ENCODE data around the gene WRNIP1.

WRNIP1 gene

GRCh38 chr6:2765166-2765895, at the start of gene WRNIP1:
Gene WRNIP1 (plus strand): TSS chr6:2765393. CDS start chr6:2765623, 230 bp downstream.
- DNase-seq (ENCODE audit: low read depth) = peak; percentile 76

- DNase-seq (ENCODE audit: low read depth) = no peak
Observed at GRCh38 chr6:2715737-2716136, 49.5 kb upstream of the WRNIP1 start.

- DNase-seq (ENCODE audit: low read depth) = no peak
Observed at GRCh38 chr6:2716936-2717700, 48.1 kb upstream of the WRNIP1 start.

DNA sequence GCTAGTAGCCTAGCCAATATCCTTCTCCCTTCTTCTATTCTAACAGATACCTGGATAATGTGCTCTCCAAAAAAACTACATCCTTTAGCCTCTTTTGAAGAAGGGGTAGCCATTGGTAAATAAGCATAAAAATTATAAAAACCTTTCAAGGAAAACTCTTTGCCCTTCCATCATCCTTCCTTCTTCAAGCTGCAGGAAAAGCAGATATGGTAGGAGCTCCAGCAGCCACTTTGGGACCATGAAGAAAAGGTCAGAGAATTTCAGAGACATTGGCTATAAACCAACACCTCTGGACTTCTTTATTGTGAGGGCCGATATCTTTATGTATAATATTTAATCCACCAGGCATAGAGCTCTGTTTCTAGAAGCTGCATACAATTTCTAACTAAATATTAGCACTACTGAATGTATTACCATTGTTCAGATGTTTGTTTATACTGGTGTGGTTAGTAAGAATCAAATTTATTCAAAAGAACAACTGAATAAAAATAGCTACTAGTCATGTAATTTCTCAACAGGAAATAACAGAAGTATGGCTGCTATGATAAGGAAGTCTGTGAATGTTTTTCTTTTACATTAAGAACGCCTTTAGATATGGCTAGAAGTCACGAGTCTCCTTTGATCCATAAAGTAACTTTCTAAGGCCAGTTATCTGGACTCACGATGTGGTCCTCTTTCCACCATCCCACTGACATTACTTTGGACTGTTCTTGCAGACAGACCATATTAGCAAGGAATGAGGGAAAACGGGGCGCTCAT, 46.7 kb upstream of the WRNIP1 start:
- DNase-seq (ENCODE audit: low read depth) = no peak

GRCh38 chr6:2719093-2719455, 46.1 kb upstream of the WRNIP1 start:
- DNase-seq (ENCODE audit: low read depth) = no peak

GRCh38 chr6:2721219-2721618, 44.0 kb upstream of the WRNIP1 start:
- DNase-seq (ENCODE audit: low read depth) = no peak

- DNase-seq (ENCODE audit: low read depth) = no peak
Observed at GRCh38 chr6:2725364-2725988, 39.7 kb upstream of the WRNIP1 start.

DNA sequence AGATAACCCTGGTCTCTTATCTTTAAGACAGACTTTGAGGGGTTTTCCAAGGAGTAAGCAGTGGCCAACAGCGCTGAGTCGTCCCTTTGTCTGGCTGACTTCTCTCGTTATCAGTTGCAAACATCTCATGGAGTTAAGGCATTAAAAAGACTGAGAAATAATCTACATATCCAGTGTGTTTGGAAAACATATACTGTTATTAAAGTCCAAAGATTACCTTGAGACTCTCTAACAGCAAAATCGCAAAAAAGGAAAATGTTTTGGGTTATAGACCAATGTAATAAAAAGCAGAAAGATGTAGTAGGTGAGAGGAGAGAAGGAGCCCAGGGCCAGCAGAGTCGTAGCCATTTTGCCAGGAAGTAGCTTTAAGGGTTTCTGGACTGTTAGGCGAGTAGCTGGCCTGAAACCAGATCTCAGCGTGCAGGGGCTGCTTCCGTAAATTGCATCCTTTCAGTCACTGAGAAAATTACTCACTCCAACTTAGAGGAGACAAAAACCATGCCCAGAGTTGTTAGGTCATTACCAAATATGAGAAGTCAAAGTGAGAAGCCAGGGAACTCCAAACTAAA, 39.1 kb upstream of the WRNIP1 start:
- DNase-seq (ENCODE audit: low read depth) = no peak

DNA sequence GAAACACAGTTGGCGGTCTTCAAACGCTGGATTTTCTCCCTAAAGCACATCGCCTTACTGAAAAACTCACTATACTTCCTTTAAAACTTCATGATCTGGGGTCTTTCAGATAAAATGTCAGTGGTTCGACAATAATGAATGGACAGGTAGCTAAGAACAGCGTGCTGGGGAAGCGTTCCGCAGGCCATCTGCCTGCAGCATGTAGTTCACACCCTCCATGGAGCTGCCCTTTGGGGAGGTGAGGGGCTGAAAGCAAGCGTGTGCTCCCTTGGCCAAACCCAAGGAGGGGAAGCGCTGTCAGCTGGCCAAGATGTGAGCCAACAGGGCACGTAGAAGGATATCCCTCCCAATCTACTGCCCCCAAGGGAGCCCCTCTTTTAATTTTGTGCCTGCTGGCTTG, 35.3 kb upstream of the WRNIP1 start:
- DNase-seq (ENCODE audit: low read depth) = no peak

- no peak for DNase-seq (ENCODE audit: low read depth)
Observed at GRCh38 chr6:2730353-2731107, 34.7 kb upstream of the WRNIP1 start.

DNA sequence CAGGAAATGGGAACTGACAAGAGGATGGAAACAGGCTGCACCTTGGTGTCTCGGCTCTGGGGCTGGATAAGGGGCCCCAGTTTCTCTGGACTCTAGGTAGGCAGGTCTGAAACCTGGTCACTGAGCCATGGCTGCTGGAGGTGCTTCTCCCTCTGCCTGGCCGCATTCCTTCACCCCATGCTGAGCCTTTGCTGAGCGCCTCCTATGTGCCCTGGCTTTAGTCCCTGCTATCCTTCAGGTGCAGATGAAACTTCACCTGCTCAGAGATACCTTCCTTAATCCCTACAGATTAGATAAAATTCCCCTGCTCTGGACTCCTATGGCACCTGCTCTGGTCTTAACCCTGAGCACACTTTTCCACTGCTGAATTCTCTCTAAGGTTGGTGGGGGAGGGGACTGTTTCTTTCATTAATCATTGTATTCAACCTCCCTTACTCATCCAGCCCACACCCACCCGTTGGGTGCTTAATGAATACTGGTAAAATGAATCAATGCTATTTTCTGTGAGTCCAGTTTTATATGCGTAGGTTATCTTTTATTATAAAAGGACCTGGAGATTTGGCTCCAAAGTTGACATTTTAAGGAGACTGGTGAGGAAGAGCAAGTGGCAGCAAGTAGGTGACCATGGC, 33.8 kb upstream of the WRNIP1 start:
- DNase-seq (ENCODE audit: low read depth) = no peak

- no peak for DNase-seq (ENCODE audit: low read depth)
Observed at GRCh38 chr6:2732503-2733089, 32.6 kb upstream of the WRNIP1 start.

- no peak for DNase-seq (ENCODE audit: low read depth)
Observed at GRCh38 chr6:2733324-2733723, 31.9 kb upstream of the WRNIP1 start.

DNA sequence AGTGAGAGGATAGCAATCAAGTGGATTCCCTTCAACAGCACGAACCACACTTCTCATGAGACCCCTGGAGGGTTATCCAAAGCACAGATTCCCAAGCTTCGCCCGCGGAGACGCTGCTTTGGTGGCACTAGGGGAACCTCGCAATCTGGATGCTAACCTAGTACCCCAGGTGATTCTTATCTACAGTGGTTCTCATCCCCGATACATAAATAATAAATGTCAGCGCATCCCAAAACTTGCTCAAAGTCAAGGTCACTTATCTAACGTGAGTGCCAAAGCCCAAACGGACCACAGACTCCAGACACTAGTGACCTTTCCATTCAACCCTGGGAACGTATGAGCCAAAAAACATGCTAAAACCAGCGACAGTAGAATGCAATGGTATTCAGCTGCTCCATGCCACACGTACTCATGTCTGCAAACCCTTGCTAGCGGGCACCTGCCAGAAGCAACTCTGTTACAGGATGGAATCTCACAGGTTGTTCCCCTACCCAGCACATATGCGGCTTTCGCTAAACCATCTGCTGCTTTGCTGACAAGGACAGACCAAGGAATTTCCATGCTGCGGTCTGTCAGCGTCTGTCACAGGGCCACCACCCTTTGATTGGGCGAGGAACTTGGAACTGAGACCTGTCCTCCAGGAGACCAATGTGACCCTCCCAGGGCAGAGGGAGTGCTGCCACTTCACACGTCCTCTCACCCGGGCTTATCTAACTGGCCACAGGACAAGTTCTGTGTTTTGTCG, 31.3 kb upstream of the WRNIP1 start:
- no peak for DNase-seq (ENCODE audit: low read depth)

DNA sequence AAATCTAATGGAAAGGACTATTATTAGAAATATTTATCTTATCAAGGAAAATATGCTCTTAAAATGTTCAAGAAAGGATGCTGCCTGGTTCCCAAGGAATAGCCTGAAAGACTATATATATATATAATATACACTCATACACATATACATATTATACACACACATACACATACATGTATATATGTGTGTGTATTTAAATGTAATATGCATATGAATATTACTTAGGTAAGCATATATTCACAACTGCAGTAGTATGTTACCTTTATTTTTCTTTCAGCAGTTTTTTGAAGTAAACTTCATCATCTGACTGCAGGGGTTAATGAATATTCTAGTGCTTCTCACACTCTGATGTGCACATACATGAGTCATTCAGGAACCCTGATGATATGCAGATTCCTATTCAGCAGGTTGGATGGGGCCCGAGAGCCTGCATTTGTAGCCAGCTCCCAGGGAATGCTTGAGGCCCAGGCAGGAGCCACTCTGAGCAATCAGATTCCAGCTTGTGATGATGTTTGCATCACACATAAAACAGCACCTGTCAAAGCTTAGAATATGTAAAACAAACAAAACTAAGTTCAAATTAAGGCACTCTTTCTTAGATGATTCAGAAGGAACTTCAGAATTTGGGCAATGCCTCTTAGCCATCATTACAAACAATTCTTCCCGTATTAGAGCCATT, 30.6 kb upstream of the WRNIP1 start:
- DNase-seq (ENCODE audit: low read depth) = no peak

DNA sequence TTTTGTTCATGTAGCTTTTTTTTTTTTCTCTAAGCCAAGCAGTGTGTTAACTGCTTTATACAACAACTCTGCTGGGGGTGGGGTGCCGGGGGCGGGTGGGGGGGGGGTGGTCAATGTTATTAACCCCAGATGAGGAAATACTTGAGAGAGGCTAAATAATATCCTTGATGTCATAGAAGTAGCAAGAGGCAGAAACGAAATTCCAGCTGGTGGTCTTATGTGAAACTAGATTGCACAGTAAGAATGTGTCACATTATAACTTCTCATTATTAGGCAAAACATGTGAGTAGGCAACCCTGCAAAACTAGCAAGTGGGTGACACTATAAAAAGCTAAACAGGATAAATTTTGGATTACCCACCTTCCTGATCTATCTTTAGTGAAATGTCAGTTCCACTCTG, 27.3 kb upstream of the WRNIP1 start:
- no peak for DNase-seq (ENCODE audit: low read depth)

GRCh38 chr6:2738373-2738979, 26.7 kb upstream of the WRNIP1 start:
- no peak for DNase-seq (ENCODE audit: low read depth)

- DNase-seq (ENCODE audit: low read depth) = no peak
Observed at GRCh38 chr6:2739335-2739734, 25.9 kb upstream of the WRNIP1 start.

DNA sequence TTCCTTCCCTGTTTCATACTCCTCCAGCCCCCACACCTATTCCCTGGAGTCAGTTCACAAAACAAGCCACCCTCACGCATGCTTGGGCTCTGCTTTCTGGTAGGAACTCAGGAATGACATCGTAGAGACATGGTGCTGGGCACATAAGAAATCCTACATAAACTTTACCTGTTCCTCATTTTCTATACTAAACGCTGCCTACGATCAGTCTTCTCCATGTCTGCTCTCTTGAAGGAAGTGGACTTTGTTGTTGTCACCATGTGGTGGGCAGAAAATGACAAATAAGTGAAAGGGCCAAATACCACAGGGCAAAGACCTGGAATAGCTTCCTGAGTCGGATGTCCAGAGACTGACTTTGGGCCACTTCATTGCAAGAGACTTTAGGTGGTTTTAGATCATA, 24.6 kb upstream of the WRNIP1 start:
- no peak for DNase-seq (ENCODE audit: low read depth)

Data from HS-27A (cell line).